DMS53 treated with DMSO at 0.1 percent for 48 hours (cell line): Measurements from ENCODE around the gene XPNPEP1.
A peak's percentile ranks its signal among the peaks of the same experiment; 100 is the strongest.

Experiments used
- DNase-seq: peaks from one replicate; lab custom pipeline; 2025; ENCODE audit not compliant: unreplicated experiment; lab: John Stamatoyannopoulos, UW

Gene XPNPEP1

DNA sequence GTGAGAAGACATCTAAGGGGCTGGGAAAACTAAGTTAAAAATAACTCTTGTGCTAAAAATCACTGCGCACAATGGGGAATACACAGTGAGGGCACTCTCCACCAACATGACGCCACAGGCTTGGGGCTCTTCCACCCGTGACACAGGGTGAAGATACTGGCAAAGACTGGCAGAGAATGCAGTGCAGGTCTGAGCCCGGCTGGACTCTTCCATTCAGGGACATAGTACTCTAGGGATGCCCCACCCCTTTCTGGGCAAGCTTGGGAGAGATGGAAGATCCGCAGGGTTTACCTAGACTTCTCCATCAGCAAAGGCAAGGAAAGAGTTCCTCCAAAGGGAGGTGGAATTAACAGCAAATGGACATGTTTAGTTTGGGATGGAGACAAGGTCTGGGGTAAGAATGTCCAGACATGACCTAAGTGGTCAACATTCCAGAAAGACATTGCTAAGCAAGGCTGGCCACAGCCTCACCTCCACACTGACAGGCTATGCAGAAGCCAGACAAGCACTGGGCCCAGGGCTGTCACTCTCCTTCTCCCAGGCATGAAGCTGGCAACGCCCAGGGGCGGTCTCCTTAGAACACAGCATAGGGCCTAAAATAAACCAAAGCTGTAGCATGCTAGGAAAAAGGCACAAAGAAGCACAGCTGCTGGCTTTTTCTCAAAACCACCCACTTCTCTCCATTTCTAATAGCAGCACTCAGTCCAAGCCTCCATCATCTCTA, 28.1 kb downstream of the XPNPEP1 start:
- no peak for DNase-seq

DNA sequence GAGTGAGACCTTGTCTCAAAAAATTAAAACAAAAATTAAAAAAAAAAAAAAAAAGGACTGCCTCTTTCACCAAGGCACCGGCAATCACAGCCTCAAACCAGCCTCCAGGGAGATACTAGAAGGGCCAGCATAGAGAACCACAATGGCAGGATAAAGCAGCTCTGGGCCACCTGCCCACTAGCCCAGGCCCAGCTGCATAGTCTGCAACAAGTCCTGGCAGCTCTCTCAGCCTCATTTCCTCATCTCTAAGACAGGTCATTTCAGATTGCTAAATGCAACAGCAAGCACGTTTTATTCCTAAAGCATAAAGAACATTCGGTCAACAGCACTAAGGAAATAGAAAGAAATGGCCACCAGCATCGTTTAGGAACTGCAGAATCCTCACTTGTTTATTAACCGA, 28.8 kb downstream of the XPNPEP1 start:
- DNase-seq, result no peak

DNA sequence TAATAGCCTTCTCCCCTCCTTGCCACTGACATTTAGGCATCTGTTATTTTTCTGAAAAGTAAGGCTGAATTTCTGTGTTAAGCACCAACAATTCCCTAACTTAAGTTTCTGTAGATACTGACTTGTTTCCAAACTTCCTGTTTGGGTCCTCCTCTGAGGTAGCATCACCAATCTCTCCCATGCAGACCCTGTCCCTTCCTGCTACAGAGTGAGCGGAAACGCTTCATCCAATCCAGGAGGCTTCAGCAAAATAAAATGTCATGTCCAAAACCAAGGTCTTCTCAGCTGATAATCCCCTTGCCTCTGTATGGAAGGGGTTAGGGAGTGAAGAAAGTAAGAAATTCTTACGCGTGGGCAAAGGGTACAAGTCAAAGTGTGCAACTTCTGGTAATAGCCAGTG, 29.9 kb downstream of the XPNPEP1 start:
- no peak for DNase-seq

DNA sequence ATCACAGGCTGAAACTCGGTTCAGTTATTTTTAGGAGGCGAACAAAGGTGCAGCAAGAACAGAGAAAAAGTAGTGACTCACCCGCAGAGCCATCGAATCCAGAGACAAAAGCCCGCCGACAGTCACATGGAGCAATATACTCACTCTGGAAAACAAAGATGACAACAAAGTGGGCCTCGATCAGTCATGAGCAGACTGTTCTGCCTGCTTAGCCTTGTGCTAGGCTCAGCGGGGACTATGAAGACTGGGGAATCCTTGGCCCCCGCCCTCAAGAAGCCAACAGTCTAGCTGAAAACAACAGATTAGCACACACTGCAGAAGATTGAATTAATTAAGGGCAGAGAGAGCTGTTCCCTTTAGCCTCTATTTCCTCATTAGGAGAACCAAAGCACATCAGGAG, 30.4 kb downstream of the XPNPEP1 start:
- DNase-seq, result no peak

DNA sequence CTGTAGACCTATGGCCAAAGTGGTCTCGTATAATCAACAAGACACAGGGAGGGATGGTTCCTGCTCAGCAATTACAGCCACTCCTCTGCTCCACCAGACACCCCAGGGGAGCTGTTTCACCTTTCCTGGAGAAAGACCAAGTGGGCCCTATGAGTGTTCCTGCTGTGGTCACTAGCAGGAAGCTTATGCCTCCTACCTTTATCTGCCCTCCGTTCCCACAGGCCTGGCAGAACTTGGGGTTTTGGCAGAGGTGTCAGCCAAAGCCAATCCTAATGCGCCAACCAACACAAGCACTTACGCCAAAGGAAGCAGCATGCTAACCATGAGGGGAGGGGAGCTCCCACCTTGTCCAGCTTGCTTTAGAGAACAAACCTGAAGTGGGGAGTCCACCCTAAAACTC, 31.2 kb downstream of the XPNPEP1 start:
- DNase-seq, result no peak

DNA sequence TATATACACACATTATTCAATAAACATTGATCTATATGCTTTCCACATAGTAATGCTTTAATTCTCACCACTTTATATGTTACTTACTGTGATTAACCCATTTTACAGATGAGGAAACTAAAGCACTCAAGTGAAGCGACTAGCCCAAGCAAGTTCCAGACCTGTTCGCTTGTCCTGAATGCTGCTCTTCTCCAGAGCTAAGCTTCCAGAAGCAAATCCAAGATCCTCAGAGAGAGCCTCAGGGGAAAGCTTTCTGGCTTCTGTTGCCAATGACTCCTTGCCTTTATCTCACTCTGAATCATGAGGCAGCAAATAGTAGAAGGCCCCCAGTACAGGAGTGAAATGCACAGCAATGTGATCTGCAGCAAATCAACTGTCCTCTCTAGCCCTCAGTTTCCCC, 32.2 kb downstream of the XPNPEP1 start:
- no peak for DNase-seq

DNA sequence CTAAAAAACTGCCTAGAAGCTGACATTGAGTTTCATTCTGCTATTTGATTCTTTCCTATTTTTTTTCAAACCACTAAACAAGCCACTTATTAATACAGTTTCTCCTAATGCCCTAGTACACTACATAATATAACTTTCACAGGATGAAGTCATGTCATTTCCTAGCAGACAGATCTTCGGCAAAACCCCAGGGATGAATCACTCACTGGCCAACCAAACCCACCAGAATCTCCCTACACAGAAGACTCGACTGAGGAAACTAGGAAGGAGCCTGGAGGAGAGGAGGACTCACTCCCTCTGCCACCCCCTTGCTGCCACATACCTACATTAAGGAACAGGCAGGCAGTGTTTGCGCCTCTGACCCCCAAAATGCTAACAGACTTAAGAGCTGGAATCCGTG, 33.4 kb downstream of the XPNPEP1 start:
- no peak for DNase-seq

DNA sequence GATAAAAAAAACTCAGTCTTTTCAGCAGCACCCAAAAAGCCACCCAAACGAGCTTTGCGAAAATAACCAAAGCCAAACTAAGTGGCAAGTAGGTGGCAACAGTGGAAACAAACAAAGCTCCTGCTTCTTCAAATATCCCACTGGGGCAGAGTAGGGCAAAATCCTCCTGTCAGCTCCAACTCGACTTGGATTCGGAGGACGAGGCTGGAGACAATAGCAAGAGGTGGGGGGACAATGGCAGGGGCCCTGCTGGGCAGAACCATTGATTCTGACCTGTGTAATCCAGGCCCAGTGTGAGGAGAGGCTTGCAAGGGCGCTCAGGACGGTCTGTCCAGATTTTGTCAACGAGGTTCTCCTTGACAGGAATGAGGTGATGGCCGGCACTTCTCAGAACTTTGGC, 35.5 kb downstream of the XPNPEP1 start:
- no peak for DNase-seq

DNA sequence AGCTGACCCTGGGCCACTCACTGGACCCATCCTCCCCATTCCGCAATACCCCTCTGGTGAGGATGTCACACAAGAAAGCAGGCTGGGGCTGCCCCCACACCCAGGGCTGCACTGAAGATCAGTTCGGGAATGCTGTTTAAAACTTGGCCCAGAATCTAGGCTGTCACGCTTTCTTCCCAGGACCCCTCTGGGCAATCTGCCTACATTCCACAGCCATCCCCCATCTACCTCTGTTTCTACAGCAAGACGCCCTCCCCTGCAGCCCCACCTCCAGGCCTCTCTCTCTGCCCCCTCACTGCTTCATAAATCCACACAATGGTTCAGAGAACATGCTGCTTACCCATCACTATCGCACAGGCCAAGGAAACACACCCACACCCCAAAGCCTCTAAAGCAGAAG, 36.1 kb downstream of the XPNPEP1 start:
- DNase-seq, result no peak

DNA sequence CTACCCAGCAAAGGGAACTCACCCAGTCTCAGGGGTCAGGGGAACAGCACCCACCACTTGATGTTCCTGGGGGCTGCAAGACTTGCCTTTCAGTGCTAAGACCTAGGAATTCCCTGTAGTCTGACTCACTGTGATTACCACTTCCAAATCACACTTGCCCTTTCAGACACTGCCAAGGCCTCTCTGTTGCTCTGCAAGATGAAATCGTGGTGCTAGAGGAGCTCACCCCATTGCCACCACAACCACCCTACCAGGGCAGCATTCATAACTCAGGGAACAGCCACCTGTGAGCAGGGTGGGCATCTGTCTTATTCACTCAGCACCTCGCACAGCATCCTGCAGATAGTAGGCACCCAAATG, 36.5 kb downstream of the XPNPEP1 start:
- no peak for DNase-seq

DNA sequence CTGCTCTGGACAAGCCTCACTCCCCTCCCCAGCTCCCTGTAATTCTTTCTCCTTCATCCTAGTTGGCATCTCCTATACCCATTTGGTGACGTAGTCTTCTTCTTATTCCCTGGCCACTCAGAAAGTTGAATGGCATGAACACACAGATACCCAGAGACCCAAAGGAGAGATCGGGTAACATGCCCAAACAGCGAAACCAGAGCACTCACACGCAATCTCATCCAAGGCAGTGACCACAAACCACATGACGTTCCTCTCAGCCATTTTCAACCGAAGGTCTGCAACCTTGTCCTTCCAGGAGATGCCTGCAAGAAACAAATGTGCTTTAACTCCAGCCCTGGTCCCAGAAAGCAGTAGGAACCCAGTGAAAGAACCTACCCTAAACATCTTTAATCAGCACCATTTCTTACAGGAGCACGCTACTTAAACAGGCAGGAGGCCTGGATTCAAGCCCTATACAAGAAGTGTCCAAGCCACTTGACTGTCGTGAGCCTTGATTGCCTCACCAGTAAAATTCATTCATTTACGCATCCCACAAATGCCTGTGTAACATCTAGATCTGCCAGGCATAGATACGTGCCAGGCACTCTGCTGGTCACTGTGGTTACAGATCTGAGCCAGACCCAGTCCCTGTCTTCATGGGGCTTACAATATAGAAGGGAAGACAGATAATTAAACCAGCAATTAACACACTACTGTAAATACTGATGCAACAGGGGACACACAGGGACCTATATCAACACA, 37.1 kb downstream of the XPNPEP1 start:
- DNase-seq, result no peak

DNA sequence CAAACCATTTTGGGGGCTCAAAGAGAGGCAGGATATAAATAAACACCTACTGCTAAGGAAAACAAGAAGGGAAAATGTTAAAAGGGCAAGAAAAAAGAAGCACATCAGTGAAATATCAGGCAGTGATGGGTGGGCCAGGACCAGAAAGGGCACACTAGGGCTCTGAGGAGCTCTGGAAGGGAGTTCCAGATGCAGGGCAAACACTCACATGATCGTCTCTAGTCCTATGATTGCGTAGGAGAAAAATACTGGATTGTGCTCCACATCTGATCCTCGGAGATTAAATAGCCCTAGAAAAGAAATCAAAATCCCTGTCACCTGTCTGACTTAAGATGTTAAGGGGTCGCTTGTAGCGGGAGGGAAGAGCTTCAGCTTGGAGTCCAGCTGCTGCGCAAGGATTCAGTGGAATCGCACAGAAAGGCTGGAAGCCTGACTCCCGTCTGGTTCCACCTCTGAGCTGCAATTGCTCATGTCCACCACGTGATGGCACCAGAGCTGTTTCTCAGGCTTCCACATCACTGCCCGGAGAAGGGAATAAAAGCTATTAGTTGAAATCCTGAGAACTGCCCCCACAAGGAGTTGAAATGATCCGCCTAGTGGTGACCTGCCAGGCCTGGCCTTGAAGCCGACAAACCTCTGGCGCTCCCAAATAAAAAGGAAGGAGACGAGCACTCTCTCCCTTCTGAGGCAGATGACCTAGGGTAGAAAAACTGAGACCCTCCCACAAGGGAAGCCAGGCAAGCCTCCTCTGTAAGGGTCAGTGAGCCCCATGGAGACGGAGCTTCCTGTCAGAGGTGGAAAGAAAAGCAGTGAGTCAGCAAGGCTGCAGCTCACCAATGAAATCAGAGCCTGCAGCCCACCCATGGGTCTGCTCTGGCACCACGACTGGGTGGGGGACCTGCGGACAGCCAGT, 39.2 kb downstream of the XPNPEP1 start:
- peak; percentile 81 for DNase-seq

DNA sequence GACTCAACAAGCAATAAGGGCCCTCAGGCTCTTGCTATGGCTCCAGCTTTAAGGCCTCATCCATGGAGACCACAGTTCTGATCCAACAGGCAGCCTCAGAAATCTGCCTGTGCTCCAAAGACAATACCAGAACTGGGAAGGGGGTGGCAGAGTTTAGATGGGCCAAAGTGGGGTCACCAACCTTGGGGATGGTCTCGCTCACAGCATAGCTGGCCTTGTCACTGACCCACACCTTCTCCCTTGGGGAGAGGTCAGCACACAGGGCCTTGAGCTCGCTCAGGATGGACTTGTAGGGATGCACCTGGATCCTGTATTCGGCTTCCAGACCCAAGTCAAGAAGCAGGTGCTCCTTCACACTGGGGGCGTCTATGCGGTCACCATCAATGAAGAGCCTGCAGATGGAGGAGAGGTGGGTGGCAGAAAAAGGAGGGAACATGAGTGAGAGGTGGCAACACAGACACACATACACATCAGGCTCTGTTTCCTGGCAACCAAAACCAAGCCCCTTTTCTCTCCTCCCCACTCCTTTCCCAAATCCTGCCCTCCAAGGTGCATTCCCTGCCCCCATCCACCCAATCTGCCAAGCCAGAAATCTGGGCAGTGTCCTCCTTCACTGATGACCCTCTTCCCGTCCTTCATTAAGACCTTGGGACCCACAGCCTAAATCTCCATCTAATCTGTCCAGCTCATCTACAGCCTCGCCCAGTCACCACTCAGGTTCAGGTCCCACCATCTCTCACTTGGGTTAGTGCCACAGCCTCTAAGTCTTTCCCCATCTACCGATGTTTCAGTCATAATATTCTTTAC, 40.9 kb downstream of the XPNPEP1 start:
- DNase-seq, result no peak

DNA sequence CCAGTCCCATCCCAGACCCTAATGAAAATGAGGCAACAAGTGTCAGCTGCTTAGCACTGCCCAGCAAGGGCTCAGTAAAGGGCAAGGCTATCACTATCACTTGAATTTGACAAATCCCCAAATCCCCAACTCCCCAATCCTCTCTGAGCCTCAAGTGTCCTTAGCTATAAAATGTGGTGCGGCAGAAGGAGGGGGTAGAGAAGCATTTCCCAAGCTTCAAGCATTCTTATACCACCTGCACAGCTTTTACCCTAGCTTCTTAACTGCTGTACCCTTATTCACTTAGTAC, 41.6 kb downstream of the XPNPEP1 start:
- no peak for DNase-seq

DNA sequence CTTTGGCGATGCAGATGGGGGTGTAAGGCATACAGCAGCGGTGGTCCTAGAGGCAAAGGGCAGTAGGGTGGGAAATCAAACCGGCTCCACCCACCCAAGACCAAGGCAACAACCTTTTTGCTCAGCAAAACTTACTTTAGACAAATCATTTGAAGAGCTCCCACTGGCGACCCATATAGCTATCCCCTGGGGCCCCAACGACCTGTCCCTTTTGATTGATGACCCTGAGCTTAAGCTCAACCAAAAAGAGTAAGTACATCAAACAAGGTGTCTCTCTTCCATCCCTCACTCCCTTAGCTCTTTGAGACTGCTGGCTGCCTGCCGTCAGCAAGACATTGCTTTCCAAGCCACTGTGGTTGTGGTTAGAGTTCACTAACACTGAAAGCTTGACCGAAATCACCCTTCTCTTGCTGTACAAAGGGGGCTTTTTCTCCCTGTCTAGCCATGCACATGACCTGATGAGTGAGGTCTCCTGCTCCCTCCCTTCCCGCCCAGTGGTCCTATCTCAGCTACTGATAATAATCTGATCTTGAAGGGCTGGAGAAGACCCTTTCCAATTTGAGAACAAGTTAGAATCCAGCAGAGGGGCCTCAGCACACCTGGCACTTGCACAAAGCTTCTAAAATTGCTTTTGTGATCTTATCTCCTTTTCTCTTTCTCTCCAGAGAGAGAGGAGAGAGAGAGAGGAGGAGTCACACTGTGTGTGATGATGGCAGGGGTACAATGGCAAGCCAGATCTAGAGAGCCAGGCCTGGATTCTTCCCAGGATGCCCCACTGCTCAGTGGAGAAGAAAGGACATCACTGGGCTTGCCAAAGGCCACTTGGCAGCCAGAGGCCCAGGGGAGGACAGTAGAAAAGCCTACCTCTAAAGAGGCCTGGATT, 42.2 kb downstream of the XPNPEP1 start:
- DNase-seq, result no peak

DNA sequence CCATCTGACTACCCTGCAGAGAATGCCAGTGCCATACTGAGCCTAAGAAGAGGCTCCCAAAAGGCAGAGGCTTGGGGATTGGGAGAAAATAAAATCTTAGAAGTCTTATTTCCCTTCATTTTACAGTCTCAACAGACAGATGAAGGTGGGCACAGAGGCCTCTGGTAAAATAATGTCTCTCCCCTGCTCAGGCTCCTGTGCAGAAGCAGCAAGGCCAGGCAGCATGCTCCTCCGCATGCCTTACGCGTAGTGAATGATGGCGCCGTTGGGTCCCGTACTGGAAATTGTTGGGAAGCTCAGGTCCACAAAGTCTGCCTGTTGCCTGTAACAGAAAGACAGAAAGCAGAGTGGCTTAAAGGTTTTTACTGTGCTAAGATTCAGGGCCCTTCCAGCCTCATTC, 45.8 kb downstream of the XPNPEP1 start:
- no peak for DNase-seq

DNA sequence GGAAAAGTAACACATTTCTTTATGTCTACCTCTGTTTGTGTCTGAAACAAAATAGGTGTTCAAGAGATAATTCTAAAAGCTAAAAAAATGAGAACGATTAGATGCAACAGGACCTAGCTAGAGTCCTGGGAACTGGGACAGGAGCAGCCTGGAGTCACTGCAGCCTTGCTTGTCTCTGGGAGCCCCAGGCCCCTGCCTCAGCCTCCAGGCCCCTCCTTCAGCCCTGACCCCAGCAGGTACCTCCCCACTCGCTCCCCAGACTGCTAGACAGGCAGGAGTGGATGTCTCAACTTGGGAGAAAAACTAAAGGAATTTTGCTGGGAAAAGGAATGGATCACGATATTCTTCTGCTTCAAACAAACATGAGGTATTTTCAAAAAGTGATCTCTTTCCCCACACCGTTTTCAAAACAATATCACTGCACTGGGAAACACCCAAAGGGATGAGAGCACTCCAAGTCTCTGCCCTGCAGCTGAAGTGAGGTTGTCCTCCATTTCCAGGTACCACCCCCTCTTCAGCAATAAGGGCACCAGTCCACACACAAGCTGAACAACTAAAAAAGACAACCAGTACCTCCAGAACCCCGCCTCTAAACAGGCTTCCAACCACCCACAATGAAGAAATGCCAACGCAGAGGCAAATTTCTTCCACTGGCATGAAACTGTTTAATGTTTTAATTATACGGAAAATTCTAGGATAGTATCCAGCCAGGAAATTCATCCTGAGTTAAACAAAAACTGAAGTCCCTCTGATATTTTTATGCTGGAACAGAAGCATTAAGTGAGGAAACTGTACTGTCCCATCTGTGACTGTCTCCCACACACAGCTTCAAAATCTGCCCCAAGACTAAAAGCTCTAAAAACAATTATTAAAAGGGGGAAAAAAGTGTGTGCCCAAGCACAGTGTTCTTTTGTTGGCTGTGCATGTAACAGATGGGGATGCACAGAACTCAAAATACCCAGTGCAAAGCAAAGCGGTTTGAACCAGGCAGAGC, 47.2 kb downstream of the XPNPEP1 start:
- DNase-seq, result no peak

DNA sequence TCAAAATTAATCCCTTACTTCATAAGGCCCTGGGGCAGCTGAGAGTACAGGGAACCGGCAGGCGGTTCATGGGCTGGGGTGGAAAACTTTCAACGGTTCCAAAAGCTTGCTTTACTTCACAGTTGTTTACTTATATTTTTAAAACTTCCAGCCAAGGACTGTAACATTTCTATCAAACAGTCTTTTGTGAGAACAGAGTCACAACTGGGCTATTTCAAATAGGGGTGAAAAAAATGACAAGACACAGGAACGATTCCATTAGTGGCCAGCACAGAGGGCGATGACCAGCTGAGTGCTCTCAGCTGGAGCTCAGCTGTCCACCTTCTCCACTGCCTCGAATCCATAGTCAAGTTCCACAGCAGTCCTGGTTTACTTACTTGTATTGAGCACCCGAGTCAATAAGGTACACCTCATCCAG, 48.2 kb downstream of the XPNPEP1 start:
- DNase-seq, result no peak

DNA sequence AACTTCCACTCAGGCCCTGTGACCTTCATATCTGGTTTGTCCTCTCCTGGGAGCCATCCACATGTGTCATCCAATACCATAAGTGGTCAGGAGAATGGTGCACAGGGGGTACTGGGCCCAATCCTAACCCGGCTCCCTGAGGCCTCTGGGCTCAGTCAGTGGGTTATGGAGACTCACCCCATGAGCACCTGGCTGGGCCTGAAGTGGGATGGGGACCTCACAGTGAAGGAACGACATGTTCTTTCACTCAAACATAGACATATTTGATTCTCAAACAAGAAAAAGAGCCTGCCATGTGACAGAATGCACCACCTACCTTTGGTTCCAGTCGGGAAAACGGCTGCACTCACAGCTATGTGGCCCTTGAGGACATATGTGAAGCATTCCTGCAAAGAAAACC, 51.8 kb downstream of the XPNPEP1 start:
- DNase-seq, result no peak
